ENCODE results near the gene KCND1. TPM values are rescaled to one million over a fixed set of nuclear protein-coding genes. Genes with fewer than 3 reads are reported as not detected.
A peak's percentile ranks its signal among the peaks of the same experiment; 100 is the strongest.

KCND1 gene
- total and polyA plus RNA-seq, 10 of the 15 experiments (the other 5 are each of a cell fraction or from before 2014, with no cell fraction given): 0.02 to 1.0 (median 0.39) TPM

DNA sequence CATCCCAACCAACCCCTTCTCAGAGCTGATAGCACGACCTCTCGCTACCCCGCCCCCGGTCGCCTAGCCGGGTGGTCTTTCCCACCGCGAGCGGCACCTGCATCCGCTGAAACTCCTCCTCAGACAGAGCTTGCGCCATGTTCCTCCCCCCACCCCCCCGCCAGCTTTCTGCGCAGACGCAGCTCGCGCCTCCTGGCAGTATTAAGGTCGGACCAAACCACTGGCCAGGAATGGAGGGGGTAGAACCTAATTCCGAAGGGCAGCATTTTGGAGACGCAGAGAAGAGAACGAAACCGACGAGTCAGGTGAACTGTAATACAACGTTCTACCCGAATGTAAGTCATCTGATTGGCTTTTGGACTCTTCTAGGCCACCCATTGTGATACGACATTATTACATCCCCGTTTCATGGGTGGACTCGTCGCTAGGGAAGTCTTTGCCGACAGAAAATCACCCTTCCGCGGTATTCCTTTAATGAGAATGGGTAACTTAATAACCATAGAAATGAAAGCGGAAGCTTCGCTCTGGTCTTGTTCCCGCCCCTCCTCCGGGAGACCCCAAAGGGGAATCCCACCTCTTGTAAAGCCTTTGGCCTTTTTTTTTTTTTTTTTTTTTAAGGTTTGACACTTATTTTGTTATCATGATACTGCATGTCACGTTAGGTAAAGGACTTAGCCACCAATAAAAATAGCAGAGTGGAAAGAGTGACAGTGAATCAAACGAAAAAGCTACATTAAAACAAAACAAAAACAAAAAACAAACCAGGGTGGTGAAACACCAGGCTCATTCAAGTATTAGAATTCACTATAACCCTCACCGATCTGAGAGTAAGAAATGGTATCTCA is 30.7 kb upstream of the KCND1 start, which contains the start of gene GRIPAP1 (continued):
- no peak for TF ChIP-seq WRNIP1 (IDR thresholded peaks at IDR 0.05; ENCODE audit: borderline replicate concordance, low read depth, low read length)
- no peak for TF ChIP-seq ZSCAN29 (IDR thresholded peaks at IDR 0.05)
- TF ChIP-seq, protein P1, sequence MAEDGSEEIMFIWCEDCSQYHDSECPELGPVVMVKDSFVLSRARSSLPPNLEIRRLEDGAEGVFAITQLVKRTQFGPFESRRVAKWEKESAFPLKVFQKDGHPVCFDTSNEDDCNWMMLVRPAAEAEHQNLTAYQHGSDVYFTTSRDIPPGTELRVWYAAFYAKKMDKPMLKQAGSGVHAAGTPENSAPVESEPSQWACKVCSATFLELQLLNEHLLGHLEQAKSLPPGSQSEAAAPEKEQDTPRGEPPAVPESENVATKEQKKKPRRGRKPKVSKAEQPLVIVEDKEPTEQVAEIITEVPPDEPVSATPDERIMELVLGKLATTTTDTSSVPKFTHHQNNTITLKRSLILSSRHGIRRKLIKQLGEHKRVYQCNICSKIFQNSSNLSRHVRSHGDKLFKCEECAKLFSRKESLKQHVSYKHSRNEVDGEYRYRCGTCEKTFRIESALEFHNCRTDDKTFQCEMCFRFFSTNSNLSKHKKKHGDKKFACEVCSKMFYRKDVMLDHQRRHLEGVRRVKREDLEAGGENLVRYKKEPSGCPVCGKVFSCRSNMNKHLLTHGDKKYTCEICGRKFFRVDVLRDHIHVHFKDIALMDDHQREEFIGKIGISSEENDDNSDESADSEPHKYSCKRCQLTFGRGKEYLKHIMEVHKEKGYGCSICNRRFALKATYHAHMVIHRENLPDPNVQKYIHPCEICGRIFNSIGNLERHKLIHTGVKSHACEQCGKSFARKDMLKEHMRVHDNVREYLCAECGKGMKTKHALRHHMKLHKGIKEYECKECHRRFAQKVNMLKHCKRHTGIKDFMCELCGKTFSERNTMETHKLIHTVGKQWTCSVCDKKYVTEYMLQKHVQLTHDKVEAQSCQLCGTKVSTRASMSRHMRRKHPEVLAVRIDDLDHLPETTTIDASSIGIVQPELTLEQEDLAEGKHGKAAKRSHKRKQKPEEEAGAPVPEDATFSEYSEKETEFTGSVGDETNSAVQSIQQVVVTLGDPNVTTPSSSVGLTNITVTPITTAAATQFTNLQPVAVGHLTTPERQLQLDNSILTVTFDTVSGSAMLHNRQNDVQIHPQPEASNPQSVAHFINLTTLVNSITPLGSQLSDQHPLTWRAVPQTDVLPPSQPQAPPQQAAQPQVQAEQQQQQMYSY (CRISPR knock-in tag; IDR thresholded peaks at IDR 0.05): no peak
- TF ChIP-seq DPF2 (IDR thresholded peaks at IDR 0.05): no peak
- peak; percentile 51; the same call in 1 of the 2 replicates for TF ChIP-seq POLR2AphosphoS2 (IDR thresholded peaks at IDR 0.05; ENCODE audit: low read depth, low read length)
- TF ChIP-seq, protein P2, sequence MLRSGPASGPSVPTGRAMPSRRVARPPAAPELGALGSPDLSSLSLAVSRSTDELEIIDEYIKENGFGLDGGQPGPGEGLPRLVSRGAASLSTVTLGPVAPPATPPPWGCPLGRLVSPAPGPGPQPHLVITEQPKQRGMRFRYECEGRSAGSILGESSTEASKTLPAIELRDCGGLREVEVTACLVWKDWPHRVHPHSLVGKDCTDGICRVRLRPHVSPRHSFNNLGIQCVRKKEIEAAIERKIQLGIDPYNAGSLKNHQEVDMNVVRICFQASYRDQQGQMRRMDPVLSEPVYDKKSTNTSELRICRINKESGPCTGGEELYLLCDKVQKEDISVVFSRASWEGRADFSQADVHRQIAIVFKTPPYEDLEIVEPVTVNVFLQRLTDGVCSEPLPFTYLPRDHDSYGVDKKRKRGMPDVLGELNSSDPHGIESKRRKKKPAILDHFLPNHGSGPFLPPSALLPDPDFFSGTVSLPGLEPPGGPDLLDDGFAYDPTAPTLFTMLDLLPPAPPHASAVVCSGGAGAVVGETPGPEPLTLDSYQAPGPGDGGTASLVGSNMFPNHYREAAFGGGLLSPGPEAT (IDR thresholded peaks at IDR 0.05; ENCODE audit: low read depth): peak; percentile 73
- TF ChIP-seq SP1 (IDR thresholded peaks at IDR 0.05; ENCODE audit: low read depth, low read length): no peak
- no peak for TF ChIP-seq NFXL1 (IDR thresholded peaks at IDR 0.05; ENCODE audit: borderline replicate concordance)
- TF ChIP-seq CHD2 (IDR thresholded peaks at IDR 0.05; ENCODE audit: borderline replicate concordance, low read depth, low read length): 0 out of 2 replicates have a peak, but pooled peaks have one; percentile 31
- TF ChIP-seq RUNX3 (IDR thresholded peaks at IDR 0.05; ENCODE audit: low read length): no peak
- TF ChIP-seq EZH2 (IDR thresholded peaks at IDR 0.05; ENCODE audit: borderline replicate concordance, control insufficient read depth, low read depth, low read length): no peak
- no peak for TF ChIP-seq TCF7 (IDR thresholded peaks at IDR 0.05; ENCODE audit: borderline replicate concordance)
- no peak for TF ChIP-seq BRCA1 (IDR thresholded peaks at IDR 0.05; ENCODE audit: low read depth, low read length)
- TF ChIP-seq ZNF274 (IDR thresholded peaks at IDR 0.05; ENCODE audit: insufficient read depth, insufficient read length): no peak
- 0 out of 2 replicates have a peak, but pooled peaks have one; percentile 42 for TF ChIP-seq MXI1 (IDR thresholded peaks at IDR 0.05; ENCODE audit: low read depth, low read length)
- no peak for TF ChIP-seq BACH1 (IDR thresholded peaks at IDR 0.05; ENCODE audit: borderline replicate concordance)
- no peak for TF ChIP-seq SPI1 (IDR thresholded peaks at IDR 0.05; ENCODE audit: borderline replicate concordance, insufficient read depth, low read depth, low read length)
- TF ChIP-seq, protein P3, sequence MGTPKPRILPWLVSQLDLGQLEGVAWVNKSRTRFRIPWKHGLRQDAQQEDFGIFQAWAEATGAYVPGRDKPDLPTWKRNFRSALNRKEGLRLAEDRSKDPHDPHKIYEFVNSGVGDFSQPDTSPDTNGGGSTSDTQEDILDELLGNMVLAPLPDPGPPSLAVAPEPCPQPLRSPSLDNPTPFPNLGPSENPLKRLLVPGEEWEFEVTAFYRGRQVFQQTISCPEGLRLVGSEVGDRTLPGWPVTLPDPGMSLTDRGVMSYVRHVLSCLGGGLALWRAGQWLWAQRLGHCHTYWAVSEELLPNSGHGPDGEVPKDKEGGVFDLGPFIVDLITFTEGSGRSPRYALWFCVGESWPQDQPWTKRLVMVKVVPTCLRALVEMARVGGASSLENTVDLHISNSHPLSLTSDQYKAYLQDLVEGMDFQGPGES (IDR thresholded peaks at IDR 0.05): no peak
- no peak for TF ChIP-seq PAX5 (IDR thresholded peaks at IDR 0.05; ENCODE audit: borderline replicate concordance, low read depth, low read length)
- TF ChIP-seq SMAD5 (IDR thresholded peaks at IDR 0.05; ENCODE audit: low read depth): no peak
- no peak for TF ChIP-seq RAD21 (IDR thresholded peaks at IDR 0.05; ENCODE audit: insufficient read depth, low read depth, low read length)
- TF ChIP-seq RFX5 (IDR thresholded peaks at IDR 0.05; ENCODE audit: low read depth, low read length): 0 out of 2 replicates have a peak, but pooled peaks have one; percentile 19
- TF ChIP-seq FOS (IDR thresholded peaks at IDR 0.05; ENCODE audit: borderline replicate concordance, extremely low read depth, insufficient read length): no peak
- TF ChIP-seq NFIC (IDR thresholded peaks at IDR 0.05; ENCODE audit: low read depth, low read length): no peak
- peak; percentile 99 for TF ChIP-seq ATF7 (IDR thresholded peaks at IDR 0.05; ENCODE audit: low read depth)

All from GM12878 (cell line).